GM18868 (cell line): Measurements from ENCODE around the gene PARL.
A peak's percentile ranks its signal among the peaks of the same experiment; 100 is the strongest.

Experiments
- ATAC-seq: cut with Tn5 transposase; IDR thresholded peaks from one replicate; pipeline ENCODE4 v1.9.1; 2021; ENCODE audit warnings: mild to moderate bottlenecking, moderate library complexity; ENCODE audit not compliant: unreplicated experiment

The PARL gene

GRCh38 chr3:183884427-183885296, at the start of gene PARL:
PARL (minus strand) TSS chr3:183884880; CDS start chr3:183884846, 34 bp downstream.
- peak; percentile 99 for ATAC-seq

GRCh38 chr3:183933160-183933559, 48.5 kb upstream of the PARL start:
- no peak for ATAC-seq

DNA sequence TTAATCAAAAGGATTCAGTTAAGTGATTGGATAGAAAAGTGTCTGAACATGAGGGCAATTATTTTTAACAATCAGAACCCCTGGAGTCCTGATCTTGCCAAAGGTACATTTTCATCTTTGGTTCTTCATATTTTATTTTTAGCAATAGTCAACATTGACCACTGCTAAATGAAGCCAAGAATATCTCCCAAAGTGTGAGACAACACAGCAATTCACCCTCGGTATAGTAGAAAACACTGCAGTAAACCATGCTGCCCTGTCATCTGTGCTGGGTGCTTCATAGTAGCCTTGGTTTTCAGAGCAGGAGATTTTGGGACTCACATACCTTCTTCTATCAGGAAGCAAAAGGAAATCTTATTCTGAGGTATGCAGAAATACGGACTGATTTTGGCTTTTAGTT, 47.2 kb upstream of the PARL start:
- no peak for ATAC-seq

- ATAC-seq = no peak
Measured at GRCh38 chr3:183930086-183930485, 45.4 kb upstream of the PARL start.

- ATAC-seq = no peak
Measured at GRCh38 chr3:183927059-183927458, 42.4 kb upstream of the PARL start.

DNA sequence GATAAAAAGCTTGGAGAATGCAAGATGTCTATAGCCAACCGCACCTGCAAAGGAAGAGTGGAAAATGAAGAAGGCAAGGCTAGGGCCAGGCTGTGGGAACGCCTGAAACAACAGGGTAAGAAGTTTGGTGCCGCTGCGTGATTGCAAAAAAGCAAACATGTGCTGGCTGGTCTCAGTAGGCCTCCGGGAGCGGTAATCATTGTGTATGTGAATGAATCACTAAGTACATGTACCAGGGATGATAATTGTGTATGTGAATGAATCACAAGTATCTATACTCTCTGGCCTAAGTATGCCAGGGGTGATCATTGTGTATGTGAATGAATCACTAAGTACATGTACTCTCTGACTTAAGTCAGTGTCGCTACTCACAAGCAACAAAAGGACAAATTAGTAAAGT, 40.3 kb upstream of the PARL start:
- no peak for ATAC-seq

DNA sequence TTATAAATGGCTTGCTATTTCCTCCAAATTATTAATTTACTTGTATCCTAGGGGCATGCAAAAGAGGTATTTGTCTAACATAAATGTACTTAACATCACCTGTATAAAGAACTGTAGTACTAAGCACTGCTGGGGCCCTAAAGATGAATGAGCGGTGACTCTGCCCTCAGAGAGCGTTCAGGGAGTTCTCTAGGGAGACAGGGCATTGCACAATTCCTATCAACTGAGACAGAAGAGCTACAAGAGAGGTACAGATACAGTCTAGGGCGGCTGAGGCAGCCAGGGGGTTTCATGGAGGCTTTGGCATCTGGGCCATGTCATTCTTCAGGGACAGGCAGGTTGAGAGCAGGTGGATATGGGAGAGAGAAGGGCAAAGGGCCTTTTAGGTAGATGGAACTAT, 39.9 kb upstream of the PARL start:
- no peak for ATAC-seq

GRCh38 chr3:183922421-183922820, 37.7 kb upstream of the PARL start:
- ATAC-seq = no peak

GRCh38 chr3:183921096-183921495, 36.4 kb upstream of the PARL start:
- no peak for ATAC-seq

DNA sequence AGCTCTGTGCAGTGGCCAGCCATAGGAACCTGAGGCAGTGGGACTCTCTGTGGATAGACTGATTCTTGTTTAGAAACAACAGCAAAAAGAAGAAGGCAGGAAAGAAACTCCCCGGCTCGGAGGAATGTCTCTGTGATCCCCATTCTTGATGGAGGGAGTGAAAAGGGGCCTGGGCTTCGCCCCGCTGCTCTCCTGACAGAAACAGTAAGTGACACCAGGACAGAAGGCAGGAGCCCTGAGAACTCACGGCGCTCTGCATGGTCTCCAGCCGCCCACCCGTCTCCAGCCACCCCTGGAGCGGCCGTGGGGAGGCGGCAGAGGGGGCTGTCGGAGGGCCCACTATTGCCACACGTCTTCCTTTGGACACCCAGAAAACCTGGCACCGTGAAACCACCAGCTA, 35.7 kb upstream of the PARL start:
- no peak for ATAC-seq

GRCh38 chr3:183918178-183918577, 33.5 kb upstream of the PARL start:
- ATAC-seq = no peak

DNA sequence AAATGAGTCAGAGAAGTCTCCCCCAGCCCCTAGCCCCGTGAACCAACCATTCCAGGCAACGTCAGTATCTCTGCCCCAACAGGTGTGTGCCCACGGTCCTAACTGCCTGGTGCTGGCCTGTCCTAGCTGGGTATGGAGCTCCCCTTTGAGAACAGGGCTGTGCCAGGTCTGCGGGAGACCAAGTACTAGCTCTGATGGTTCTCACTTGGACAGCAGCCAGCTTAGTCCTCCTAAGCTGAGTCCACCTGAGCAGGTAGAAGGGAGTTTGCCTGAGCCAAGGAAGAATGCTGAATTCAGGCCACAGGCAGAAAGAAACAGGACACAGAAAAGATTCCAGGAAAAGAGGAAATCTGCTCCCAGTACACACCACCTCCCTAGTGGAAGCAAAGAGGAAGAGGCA, 33.1 kb upstream of the PARL start:
- no peak for ATAC-seq

- ATAC-seq = no peak
Measured at GRCh38 chr3:183914856-183915255, 30.2 kb upstream of the PARL start.

GRCh38 chr3:183913580-183913920, 28.9 kb upstream of the PARL start:
- no peak for ATAC-seq

- no peak for ATAC-seq
Measured at GRCh38 chr3:183912895-183913579, 28.4 kb upstream of the PARL start.

- ATAC-seq = no peak
Measured at GRCh38 chr3:183911763-183912506, 27.3 kb upstream of the PARL start.

DNA sequence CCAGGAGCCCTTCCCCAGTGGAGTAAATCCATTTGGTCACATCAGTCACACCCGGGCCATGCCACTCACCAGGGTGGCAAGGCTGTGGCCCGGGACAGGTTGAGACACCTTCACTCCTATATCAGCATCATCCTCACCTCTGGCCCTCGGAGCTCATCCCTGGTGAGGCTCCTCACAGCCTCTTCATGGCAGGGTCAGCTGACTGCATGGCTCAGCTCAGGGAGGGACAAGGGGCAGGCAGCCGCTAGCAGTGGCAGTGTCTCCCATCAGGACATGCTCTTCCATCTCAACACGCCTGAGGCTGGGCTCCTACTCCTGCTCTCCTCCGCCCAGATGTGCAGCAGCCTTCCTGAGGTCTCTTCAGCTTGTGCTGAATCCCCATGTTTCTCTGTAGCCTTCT, 26.4 kb upstream of the PARL start:
- no peak for ATAC-seq

GRCh38 chr3:183909030-183909600, 24.4 kb upstream of the PARL start:
- no peak for ATAC-seq

GRCh38 chr3:183907911-183908331, 23.2 kb upstream of the PARL start:
- ATAC-seq = no peak

DNA sequence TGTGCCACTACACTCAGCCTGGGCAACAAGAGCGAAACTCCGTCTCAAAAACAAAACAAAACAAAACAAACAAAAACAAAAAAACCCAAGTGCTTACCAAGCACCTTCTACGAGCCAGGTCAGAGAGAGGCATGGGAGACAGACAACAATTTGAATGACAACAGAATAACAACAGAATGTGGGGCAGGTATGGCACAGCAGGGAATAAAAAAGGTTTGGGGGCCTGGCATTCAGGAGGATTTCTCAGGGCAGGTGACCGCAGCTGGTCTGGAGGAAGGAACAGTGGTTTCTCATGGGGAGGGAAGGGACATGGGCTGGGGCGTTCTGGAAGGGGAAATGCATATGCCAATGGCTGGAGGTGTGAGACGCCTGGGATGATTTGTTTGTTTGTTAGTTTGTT, 22.5 kb upstream of the PARL start:
- ATAC-seq = no peak

DNA sequence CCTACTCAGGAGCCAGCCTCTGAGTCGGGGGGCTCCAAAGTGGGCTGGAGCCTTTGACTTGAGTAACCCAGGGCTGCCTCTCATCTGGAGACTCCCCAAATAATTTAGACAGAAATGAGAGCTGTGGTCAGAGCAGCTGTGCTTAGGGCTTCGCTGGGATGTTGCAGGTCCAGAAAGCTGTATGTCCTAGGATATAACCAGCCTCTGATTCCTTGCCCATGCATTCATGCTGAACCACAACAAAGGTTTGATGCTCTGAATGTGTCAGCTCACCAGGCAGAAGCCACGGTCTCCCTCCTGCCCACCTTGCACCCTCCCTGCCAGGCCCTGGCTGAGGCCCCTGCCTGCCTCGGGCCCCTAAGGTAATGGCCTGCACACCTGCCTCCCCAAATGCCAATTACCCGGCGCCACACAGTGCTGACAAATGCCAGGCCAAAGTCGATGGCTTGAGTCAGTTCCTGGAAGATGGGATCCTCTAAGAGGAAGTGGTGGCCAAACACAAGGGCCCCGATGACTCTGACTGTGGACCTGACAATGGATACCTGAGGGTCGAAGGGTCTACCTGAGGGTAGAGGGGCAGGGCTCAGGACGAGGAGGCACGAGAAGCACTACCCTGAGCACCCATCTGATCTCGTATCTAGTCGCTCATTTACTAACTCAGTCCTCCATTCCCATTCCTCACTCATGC, 21.7 kb upstream of the PARL start:
- no peak for ATAC-seq
